GM12878 (cell line): ENCODE results near the gene MXI1. TPM values are rescaled to one million over a fixed set of nuclear protein-coding genes. Genes with fewer than 3 reads are reported as not detected.

Experiments
- ATF3 ChIP-seq: IDR thresholded peaks from 2 replicates; pipeline ENCODE4 v1.6.1; 2011; ENCODE audit warnings: low read depth, mild to moderate bottlenecking, low read length, moderate library complexity, borderline replicate concordance; ENCODE audit errors: extremely low read depth
- E2F8 ChIP-seq: fragments of 450-650 bp; IDR thresholded peaks from 2 replicates; pipeline ENCODE4 v1.6.1; 2018; ENCODE audit warnings: mild to moderate bottlenecking, low read depth, moderate library complexity; ENCODE audit not compliant: partially characterized antibody
- E4F1 ChIP-seq: fragments of 450-650 bp; IDR thresholded peaks from 2 replicates; pipeline ENCODE4 v1.6.1; 2018; ENCODE audit warnings: borderline replicate concordance, mild to moderate bottlenecking; ENCODE audit not compliant: partially characterized antibody
- HDAC6 ChIP-seq: fragments of 200-600 bp; sonication (generic); IDR thresholded peaks from one replicate; pipeline ENCODE4 v1.8.0; 2017; ENCODE audit warnings: antibody characterized with exemption; ENCODE audit not compliant: unreplicated experiment
- IKZF1 ChIP-seq: fragments of 450-650 bp; conservative IDR thresholded peaks from 2 replicates; pipeline ENCODE4 v1.6.1; 2017; ENCODE audit warnings: antibody characterized with exemption, mild to moderate bottlenecking
- IRF4 ChIP-seq: IDR thresholded peaks from 2 replicates; pipeline ENCODE4 v1.6.1; 2011; ENCODE audit warnings: low read depth, low read length
- JUND ChIP-seq: IDR thresholded peaks from 2 replicates; pipeline ENCODE4 v1.6.1; 2012; ENCODE audit warnings: low read depth, mild to moderate bottlenecking, low read length, improper control_type of control experiment, moderate library complexity
- MEF2A ChIP-seq: IDR thresholded peaks from 2 replicates; pipeline ENCODE4 v1.6.1; 2011; ENCODE audit warnings: low read depth, mild to moderate bottlenecking, low read length, moderate library complexity; ENCODE audit not compliant: insufficient read depth
- NBN ChIP-seq: fragments of 450-650 bp; IDR thresholded peaks from 2 replicates; pipeline ENCODE4 v1.6.1; 2016
- PBX3 ChIP-seq: IDR thresholded peaks from 2 replicates; pipeline ENCODE4 v1.6.1; 2011; ENCODE audit warnings: mild to moderate bottlenecking, low read depth, low read length, moderate library complexity; ENCODE audit not compliant: insufficient replicate concordance
- SMAD1 ChIP-seq: fragments of 450-650 bp; IDR thresholded peaks from 2 replicates; pipeline ENCODE4 v1.6.1; 2018; ENCODE audit warnings: mild to moderate bottlenecking, low read depth; ENCODE audit not compliant: partially characterized antibody
- SUPT20H ChIP-seq: IDR thresholded peaks from 2 replicates; pipeline ENCODE4 v1.6.1; 2011; ENCODE audit warnings: low read depth, mild to moderate bottlenecking, low read length, moderate library complexity, borderline replicate concordance; ENCODE audit not compliant: control insufficient read depth
- ZBTB4 ChIP-seq: fragments of 450-650 bp; formaldehyde crosslinking; IDR thresholded peaks from 2 replicates; pipeline ENCODE4 v1.4.0; 2022; ENCODE audit warnings: mild to moderate bottlenecking, moderate library complexity
- polyA plus RNA-seq, 11 experiments: library from polyadenylated mRNA; depleted of rRNA in 4 of 11; unstranded in 6 of 11; stranded (reverse) in 5 of 11; fragments of >200 nt; fragmentation: Nextera tagmentation in 4 of 11; fragmentation: Illumina TruSeq in 1 of 11; extraction: Ambion mirVana in 4 of 11; extraction: Trizol in 1 of 11; gene quantifications; 1 replicate in 1 of 11; 2 replicates in 10 of 11; pipeline versions ENCODE4 v1.2.1 to v1.2.3, GENCODE V29; 2011 to 2016; ENCODE audit warnings: inconsistent platforms in 2 of 11, missing spikeins in 2 of 11, low read depth in 1 of 11
- total RNA-seq, 4 experiments: library from RNA; depleted of rRNA in 3 of 4; stranded (reverse); fragments of >200 nt in 3 of 4; fragmentation: Illumina TruSeq in 1 of 4; extraction: Trizol in 1 of 4; gene quantifications; 2 replicates each; pipeline versions ENCODE4 v1.2.1 to v1.2.3, GENCODE V29; 2013 to 2021

Gene MXI1
- total and polyA plus RNA-seq, 10 of the 15 experiments (the other 5 are each of a cell fraction or from before 2014, with no cell fraction given) = 0.23 to 8.0 (median 0.41) TPM

GRCh38 chr10:110221721-110222261 lies 14.4 kb downstream of the MXI1 start (continued):
- TF ChIP-seq ZBTB4 (CRISPR knock-in tag) (no peak), E4F1 (no peak), IRF4 (no peak), IKZF1 (0 out of 2 replicates have a peak, but pooled peaks have one; percentile 13), PBX3 (no peak), SMAD1 (no peak), MEF2A (peak; percentile 67; the same call in 1 of the 2 replicates), HDAC6 (no peak), ATF3 (no peak), SUPT20H (no peak), JUND (peak; percentile 78; the same call in 1 of the 2 replicates), NBN (no peak), E2F8 (no peak)
- TF ChIP-seq, all 136 proteins: peak for 9
